CD4-positive, alpha-beta T cell treated with Interferon alpha-2 for 1 hour (primary cell): Measurements from ENCODE around the gene BRICD5.
"Not testable (repeated sequence)": the region's sequence is repeated elsewhere in the genome, so short reads cannot be mapped to it uniquely, and the experiment has no call there.

ENCODE experiments used
- DNase-seq, 2 donors: peaks; one replicate each; pipeline ENCODE4 v3.0.0-alpha.2; 2020 to 2022

BRICD5 gene

GRCh38 chr16:2210386-2211365, at the start of gene BRICD5:
Gene BRICD5 (minus strand): TSS chr16:2210863. CDS start chr16:2210833, 30 bp downstream.
- DNase-seq = no peak

GRCh38 chr16:2260250-2260649, 49.6 kb upstream of the BRICD5 start:
- no peak for DNase-seq

DNA sequence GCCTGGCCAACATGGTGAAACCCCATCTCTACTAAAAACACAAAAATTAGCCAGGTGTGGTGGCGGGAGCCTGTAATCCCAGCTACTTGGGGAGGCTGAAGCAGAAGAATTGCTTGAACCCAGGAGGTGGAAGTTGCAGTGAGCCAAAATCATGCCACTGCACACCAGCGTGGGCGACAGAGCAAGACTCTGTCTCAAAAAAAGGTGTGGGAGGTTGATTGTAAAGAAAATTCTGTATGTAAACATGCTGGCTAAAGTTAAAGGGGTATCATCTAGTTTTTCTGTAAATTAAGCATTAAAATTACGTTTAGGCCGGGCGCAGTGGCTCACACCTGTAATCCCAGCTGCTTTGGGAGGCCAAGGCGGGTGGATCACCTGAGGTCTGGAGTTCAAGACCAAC, 47.9 kb upstream of the BRICD5 start:
- DNase-seq = not testable (repeated sequence)

GRCh38 chr16:2257726-2258125, 47.1 kb upstream of the BRICD5 start:
- no peak for DNase-seq

DNA sequence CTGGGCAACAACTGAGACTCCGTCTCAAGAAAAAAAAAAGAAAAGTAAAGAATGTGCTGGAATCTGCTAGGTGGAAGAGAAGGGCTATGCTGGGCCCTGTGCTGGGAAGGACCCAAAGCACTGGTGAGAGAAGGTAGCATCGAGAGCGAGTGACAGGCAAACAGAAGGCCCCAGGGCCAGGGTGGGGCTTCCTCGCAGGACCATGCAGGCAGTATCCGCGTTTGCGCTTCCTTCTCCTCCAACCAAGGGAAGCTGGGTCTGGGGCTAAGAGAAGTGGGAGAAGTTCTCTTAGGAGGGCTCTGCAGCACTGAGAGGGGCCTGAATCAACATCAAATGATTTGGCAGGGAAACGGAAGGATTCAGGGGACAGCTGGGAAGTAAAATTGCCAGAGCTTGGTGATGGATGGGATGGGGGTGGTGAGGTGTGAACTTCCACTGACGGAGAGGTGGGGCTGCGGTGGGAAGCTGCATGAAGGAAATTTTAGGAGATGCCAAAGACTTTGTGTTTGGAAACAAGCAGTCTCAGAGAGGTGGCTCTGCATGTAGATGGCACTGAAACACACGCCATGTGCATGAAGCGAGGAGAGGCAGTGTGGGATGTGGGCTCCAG, 46.0 kb upstream of the BRICD5 start:
- DNase-seq = no peak

DNA sequence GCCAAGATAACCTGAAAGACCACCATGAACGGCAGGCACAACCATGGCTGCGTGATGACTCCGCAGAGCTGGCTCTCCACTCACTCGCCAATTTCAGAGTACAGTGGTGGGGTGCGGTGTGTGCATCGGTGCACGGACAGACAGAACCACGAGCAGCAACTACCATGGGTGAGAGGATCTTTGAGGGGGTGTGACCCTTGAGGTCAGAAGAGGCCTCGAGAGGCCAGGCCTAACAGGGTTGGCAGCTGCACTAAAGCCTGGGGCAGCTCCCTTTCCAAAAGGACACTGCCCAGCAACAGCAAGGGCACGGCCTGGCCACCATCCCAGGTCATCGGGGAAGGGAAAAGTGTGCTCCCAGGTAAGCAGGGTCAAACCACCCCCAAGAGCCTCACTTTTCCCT, 42.6 kb upstream of the BRICD5 start:
- DNase-seq = no peak

DNA sequence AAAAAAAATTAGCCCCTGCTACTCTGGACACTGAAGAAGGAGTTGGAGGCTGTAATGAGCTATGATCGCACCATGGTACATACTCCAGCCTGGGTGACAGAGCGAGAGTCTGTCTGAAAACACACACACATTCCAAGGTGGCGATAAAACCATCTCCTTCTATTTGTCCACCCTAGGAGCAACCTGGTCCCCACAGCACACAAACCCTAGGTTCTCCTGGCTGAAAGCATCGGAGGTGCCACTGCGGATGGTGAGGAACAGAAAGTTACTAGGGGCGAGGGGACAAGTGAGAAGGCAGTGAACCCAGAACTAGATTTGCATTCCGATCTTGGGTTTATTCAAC, 42.1 kb upstream of the BRICD5 start:
- DNase-seq = no peak

- DNase-seq = peak; percentile 86 to 91
Observed at GRCh38 chr16:2251296-2252111, 40.8 kb upstream of the BRICD5 start, which contains the start of gene ECI1. Gene ECI1 (minus strand): TSS chr16:2251587. CDS start chr16:2251566, 21 bp downstream.

- DNase-seq = peak; percentile 49 to 63
Observed at GRCh38 chr16:2250652-2251295, 40.1 kb upstream of the BRICD5 start.

GRCh38 chr16:2246301-2246885, 35.7 kb upstream of the BRICD5 start:
- DNase-seq = no peak

GRCh38 chr16:2244926-2245795, 34.5 kb upstream of the BRICD5 start:
- DNase-seq = no peak

DNA sequence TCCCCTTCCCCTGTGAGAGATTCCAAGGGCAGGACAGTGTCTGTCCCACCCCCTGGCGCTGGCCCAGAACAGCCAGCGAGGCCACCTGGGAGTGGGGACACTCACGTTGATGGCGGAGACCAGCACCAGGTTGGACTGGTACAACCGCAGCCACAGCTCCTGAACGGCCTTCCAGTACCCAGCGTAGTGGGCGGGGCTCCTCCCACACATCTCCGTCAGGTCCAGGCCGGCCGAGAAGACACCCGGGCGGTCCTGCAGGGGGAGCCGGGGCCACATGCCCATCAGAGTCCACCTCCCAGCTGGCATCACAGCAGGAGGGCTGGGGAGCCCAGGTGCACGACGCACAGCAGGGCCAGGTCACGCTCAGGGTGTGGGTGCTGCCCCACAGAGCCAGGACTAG, 33.6 kb upstream of the BRICD5 start:
- DNase-seq = no peak

DNA sequence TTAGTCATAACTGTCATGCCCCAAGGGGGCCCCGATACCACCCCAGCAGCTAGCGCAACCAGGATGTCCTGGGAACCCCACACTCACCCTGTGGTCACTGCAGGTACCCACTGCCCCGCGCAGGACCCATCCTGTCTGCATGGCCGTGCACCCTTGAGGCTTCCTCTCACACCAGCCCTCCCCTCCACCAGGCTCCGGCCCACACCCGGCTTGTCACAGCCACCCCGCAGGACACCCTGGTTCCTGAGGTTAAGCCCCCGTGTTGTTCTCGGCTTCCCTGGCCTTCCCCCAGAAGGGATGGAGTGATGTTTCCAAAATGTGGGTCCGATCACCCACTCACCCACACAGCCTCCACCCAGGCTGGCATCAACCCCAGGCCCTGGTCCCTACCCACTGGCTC, 33.1 kb upstream of the BRICD5 start:
- no peak for DNase-seq

- no peak for DNase-seq
Observed at GRCh38 chr16:2243031-2243528, 32.4 kb upstream of the BRICD5 start.

- DNase-seq = no peak
Observed at GRCh38 chr16:2242598-2242997, 31.9 kb upstream of the BRICD5 start.

DNA sequence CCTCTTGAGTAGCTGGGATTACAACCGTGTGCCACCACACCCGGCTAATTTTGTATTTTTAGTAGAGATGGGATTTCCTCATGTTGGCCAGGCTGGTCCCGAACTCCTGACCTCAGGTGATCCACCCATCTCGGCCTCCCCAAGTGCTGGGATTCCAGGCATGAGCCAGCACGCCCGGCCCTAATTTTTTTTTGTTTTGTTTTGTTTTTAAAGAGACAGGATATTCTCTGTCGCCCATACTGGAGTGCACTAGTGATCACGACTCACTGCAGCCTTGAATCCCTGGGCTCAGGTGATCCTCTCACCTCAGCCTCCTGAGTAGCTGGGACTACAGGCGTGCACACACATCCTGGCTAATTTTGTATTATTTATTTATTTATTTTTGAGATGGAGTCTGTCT, 29.7 kb upstream of the BRICD5 start:
- not testable (repeated sequence) for DNase-seq

DNA sequence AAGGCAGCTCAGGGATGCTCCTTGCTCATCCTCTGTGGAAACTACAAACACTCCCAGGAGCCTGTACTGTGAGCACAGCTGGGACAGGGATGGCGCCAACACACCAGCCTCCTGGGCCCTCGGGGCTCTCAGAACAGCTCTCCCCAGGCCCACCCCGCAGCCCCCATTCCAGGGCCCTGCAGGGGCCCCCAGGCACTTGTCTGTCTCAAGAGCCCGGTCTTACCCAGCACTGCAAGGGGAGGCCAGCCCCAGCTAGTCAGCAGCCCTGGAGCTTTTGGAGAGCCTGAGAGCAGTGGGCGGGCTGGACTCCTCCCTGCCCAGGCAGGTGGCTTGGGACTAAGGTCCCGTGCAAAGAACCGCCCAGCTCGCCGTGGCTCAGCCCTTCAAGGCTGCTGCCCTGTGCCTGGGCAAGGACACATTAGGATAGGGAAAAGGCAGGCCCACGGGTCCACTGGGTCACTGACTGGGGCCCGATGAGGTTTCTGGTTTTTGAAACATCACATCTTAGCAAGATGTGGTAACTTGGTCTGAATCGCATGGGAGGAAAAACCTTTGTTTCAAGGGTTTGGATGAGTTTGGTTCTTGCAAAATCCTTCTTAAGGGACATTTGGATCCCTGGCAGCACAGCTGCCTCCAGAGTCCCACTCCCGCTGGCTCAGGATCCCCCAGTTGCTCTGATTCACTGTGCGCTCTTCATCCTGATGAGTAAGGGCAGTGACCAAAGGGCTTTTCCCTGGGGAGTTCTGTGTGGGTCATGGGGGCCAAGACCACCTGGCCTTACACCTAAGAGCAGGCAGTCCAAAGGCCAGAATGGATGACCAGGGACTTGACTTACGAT, 28.4 kb upstream of the BRICD5 start:
- no peak for DNase-seq

DNA sequence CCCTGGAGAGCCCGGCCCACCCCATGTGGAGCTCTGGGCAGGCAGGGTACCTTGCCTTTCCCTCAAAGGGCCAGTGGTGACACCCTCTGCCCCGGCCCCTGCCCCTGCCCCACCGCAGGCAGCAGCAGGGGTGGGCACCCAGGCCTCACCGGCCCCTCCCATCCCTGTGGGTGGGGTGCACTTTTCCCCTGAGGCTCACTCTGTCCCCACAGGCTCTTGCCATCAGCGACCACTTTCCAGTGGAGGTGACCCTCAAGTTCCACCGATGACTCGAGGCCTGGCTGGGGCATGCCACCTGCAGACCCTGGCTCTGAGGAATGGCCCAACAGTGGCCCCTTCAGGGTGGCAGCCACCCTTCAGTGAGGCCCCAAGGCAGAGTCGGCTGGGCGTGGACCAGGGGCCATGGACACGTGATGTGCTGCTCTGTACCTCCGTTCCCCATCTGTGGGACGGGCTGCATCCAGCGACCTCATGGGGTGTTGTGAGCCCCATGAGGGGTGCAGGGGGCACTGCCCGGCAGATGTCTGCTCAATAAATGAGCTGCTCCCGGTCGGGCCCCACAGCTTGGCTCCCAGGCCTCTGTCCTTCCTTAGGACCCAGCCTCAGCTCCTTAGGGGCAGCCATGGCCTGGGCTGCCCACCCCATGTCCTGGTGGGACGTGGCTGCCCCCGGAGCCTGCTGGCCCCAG, 27.6 kb upstream of the BRICD5 start:
- DNase-seq = no peak

DNA sequence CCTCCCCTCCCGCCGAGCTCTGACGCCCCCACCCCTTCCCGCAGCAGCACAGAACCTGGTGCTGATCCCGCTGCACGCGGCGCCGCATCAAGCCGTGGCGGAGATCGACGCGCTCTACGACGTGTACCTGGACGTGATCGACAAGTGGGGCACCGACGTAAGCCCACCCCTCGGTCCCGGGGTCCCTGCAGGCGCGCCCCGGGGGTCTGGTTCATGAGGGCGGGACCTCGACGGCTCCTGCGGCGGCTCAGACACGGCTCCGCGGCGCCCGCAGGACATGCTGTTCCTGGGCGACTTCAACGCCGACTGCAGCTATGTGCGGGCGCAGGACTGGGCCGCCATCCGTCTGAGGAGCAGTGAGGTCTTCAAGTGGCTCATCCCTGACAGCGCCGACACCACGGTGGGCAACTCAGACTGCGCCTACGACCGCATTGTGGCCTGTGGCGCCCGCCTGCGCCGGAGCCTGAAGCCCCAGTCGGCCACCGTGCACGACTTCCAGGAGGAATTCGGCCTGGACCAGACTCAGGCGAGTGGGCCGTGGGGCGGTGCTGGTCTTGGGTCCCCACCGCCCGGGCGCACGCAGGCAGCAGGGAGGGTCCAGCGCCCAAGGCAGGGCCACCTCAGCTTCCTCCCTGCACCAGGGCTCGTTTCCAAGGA, 27.0 kb upstream of the BRICD5 start:
- DNase-seq = no peak
